ENCODE results near the gene S100A10.
A peak's percentile ranks its signal among the peaks of the same experiment; 100 is the strongest.

S100A10 gene

GRCh38 chr1:151993734-151994496, at the start of gene S100A10:
Gene S100A10, minus strand, starts transcription at chr1:151993859. Its CDS starts 7,629 bp downstream, at chr1:151986230.
- no peak within 1 kb of the TSS; the same call in 1 of the 2 replicates for H3K4me3 ChIP-seq (ENCODE audit: low read depth, low read length)
- no peak for DNase-seq (ENCODE audit: low read depth)
- no peak for TF ChIP-seq CTCF (IDR thresholded peaks at IDR 0.05; ENCODE audit: control insufficient read depth, extremely low read depth, insufficient read depth)

- no peak for TF ChIP-seq CTCF (IDR thresholded peaks at IDR 0.05; ENCODE audit: control insufficient read depth, extremely low read depth, insufficient read depth)
Observed at GRCh38 chr1:152042030-152042429, 48.4 kb upstream of the S100A10 start.

GRCh38 chr1:152039886-152040285, 46.2 kb upstream of the S100A10 start:
- no peak for DNase-seq (ENCODE audit: low read depth)
- no peak overlapping the region for H3K4me3 ChIP-seq (ENCODE audit: low read depth, low read length)
- TF ChIP-seq CTCF (IDR thresholded peaks at IDR 0.05; ENCODE audit: control insufficient read depth, extremely low read depth, insufficient read depth): no peak

More at GRCh38 chr1:152042030-152042429, 48.4 kb upstream of the S100A10 start:
- no peak for DNase-seq (ENCODE audit: low read depth)
- no peak overlapping the region for H3K4me3 ChIP-seq (ENCODE audit: low read depth, low read length)

- DNase-seq (ENCODE audit: low read depth): no peak
- no peak overlapping the region for H3K4me3 ChIP-seq (ENCODE audit: low read depth, low read length)
- TF ChIP-seq CTCF (IDR thresholded peaks at IDR 0.05; ENCODE audit: control insufficient read depth, extremely low read depth, insufficient read depth): no peak
Observed at GRCh38 chr1:152039461-152039860, 45.8 kb upstream of the S100A10 start.

- DNase-seq (ENCODE audit: low read depth): no peak
- H3K4me3 ChIP-seq (ENCODE audit: low read depth, low read length): no peak overlapping the region
- no peak for TF ChIP-seq CTCF (IDR thresholded peaks at IDR 0.05; ENCODE audit: control insufficient read depth, extremely low read depth, insufficient read depth)
Observed at GRCh38 chr1:152038871-152039270, 45.2 kb upstream of the S100A10 start.

GRCh38 chr1:152036267-152037216, 42.9 kb upstream of the S100A10 start, which contains the start of gene S100A11:
Gene S100A11, minus strand, starts transcription at chr1:152037004. Its CDS starts 89 bp downstream, at chr1:152036915.
- DNase-seq (ENCODE audit: low read depth): no peak
- H3K4me3 ChIP-seq (ENCODE audit: low read depth, low read length): peak within 1 kb of the TSS; percentile 81
- no peak for TF ChIP-seq CTCF (IDR thresholded peaks at IDR 0.05; ENCODE audit: control insufficient read depth, extremely low read depth, insufficient read depth)

Data from LNCaP clone FGC (cell line).